Cortex of kidney (tissue), 1 donor: ENCODE data around the gene HMG20A.

Experiments used
- DNase-seq: peaks from one replicate; lab custom pipeline; 2025; lab: John Stamatoyannopoulos, UW

The HMG20A gene

DNA sequence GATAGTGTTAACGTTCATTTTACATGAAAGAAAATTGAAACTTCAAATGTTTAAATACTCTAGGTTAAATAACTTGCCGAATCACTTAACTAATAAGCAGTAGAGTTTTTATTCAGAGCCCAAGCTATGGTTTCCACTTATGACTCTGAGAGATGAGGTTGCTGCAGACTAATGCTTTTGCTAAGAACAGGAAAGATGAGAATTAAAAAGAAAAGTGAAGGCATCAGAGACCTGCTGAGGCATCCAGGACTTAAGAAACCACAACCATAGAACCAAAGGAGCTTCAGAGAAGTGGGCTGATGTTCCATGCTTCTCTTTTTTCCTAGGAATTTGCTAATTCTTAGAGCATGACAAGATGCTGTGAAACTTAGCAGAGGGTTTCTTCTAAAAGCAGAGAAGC lies 9.5 kb downstream of the HMG20A start:
- DNase-seq = no peak

DNA sequence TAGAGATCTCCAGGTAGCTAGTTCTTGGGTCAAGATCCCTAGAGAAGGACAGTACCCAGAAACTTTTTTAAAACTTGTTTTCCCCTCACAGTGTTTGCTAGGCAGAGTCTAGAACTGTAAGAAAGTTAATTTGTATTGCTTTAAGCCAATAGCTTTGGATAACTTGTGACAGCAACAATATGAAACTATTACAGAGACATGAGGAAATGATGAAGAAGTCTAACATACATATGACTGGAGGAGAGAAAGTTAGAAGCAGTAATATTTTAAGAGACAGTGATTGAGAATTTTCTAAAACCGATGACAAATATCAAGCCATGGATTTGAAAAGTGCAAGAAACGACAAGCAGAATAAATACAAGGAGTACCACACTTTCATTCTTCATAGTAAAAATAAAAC lies 10.0 kb downstream of the HMG20A start:
- DNase-seq = no peak

DNA sequence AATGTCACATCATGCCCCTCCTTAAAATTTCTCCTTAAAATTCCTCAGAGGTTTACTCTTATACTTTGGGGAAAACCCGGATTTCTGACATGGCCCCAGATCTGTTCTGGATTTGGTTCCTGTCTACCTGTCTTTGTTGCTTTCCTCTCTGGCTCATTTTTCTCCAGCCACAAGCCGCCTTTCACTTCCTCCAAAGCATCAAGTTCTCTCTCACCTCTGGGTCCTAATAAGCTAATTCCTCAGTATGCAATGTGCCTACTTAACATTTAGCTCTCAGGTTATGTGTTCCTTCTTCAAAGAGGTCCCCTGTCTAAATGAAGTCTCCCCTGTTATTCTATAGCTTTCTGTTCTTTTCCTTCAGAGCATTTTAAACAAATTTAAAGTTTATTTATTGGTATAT lies 16.1 kb downstream of the HMG20A start:
- no peak for DNase-seq

DNA sequence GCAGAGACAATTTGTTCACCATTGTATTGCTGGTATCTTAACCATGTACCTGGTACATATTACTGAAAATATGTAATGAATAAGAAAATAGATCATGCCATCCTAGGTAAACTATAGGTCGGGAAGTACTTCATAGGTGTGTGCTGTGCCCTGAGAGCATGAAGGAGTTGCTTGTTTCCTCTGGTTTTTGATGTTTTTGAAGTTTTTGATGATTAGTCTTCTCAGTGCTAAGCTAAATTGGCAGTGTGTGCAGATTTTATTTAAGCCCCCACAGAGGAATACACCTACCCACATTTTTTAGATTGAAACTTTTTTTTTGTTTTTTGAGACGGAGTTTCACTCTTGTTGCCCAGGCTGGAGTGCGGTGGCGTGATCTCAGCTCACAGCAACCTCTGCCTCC lies 16.6 kb downstream of the HMG20A start:
- DNase-seq = no peak

DNA sequence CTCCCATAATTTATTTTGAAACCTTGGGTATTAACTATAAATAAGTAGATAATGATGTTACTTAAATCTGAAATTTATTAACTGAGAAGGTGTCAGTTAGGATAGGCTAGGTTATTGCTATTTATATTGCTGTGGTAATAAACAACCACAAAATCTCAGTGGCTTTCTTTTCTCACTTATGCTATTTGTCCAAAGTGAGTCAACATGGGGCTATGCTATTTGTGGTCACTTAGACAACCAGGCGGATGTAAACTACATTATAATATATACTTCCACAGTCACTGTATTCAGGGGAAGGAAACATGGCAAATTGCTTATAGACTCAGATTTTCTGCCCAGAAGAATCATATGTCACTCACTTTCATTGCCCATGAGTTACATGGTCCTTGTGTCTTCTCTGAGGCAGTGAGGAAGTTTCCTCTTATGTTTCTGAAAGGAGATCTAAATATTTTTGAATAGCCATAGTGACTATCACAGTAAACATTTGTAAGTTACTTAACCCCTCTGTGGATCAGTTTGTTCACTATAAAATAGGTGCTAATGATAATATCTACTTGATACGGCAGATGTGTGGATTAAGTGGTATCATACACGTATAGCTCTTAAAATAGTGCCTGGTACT lies 19.8 kb downstream of the HMG20A start:
- no peak for DNase-seq

DNA sequence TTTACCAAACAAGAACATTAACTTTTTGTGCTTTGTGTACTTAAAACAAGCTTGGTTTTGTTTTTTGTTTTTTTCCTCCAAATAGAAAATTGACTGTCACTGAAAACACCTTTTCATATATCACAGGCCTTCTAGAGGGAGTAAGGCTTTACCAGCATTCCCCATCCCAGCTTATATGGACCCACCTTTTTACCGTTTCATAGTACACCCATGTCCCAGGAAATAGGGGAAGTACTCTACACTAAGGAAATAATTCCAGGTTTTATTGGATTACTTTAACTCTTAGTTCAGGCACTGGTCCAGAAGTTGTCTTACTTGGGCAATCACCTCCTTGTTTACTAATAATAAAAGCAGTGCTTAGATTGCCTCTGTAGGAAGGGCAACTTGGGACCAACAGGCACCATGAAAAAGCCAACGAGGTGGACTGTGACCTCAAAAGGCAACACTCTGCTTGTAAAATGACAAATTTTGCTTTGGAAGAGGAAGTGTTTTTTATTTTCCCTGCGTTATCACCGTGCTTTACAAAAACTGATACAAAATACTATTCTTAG lies 26.2 kb downstream of the HMG20A start:
- DNase-seq = no peak

DNA sequence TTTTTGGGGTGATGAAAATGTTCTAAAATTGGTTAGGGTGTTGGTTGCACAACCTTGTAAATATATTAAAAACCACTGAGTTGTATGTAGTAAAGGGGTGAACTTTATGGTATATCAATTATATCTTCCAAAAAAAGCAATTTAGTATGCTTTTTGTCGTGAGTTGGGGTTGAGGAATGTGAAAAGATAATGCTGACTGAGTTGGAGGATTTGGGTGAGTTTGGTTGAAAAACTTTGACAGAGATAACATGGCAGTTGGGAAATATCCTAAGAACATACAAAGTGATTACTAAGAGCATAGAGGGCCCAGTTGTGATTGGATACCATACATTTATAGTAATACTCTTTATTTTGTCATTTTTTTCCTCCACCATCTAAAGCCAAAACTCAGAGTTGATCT lies 33.6 kb downstream of the HMG20A start:
- DNase-seq = no peak

DNA sequence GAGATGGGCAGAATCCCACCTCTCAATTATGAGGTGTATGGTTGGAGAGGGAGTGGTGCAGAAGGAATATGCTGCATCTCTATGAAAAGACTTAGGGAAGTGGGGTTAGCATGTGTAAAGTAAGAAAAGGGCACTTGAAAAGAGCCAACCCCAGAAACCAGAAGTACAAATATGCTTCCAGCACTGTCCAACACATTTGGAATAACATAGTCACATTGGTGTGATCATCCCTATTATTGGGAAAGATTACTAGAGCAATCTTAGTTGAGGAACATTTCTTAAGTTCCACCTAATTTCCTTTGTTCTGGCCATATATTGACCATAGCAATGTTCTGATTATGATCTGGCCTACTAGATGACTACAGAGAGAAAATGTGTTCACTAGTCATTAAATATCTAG lies 34.3 kb downstream of the HMG20A start:
- DNase-seq = no peak

DNA sequence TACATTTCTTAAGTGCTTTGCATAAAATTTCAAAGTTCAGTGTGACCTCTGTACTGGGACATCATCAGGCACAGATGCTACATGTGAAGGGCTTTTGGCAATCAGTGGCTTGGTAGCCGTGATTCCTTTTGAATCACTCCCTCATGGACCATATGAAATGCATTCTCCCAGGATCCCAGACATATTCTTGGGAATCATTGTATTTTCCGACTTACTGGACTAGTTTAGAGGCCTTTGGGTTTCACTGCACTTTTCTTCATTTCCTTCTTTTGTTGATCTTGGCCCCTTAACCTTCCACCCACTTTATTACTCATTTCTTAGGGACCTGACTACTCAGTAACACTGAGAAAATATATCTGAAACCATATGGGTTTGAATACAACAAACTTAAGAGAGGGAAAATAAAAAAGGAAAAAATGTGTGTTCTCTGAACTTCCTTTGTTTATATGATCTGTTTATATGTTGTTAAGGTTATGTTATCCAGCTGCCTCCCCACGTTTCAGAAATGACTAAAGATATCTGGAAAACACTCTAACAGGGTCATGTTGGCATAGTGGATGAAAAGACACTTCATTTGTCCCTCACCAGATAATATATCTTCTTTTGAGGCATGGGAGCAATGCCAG lies 35.1 kb downstream of the HMG20A start:
- no peak for DNase-seq

DNA sequence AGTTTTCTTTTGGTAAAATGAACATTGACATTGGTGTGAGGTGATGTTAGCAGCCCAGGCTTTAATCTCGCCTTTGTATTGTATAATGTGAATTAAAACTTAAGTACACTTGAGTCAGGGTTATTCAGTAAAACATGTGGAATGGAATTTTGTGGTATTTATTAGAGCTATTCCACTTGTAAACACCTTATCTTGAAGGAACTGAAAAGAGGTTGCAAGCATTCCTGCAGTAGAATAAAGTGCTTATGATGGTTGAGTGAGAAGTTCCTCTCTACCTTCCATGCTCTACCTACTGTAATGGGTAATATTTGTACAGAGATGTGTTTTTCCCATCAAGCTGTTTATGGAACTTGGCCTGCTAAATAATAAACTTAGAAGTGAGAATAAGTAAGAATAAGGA lies 36.1 kb downstream of the HMG20A start:
- DNase-seq = no peak

DNA sequence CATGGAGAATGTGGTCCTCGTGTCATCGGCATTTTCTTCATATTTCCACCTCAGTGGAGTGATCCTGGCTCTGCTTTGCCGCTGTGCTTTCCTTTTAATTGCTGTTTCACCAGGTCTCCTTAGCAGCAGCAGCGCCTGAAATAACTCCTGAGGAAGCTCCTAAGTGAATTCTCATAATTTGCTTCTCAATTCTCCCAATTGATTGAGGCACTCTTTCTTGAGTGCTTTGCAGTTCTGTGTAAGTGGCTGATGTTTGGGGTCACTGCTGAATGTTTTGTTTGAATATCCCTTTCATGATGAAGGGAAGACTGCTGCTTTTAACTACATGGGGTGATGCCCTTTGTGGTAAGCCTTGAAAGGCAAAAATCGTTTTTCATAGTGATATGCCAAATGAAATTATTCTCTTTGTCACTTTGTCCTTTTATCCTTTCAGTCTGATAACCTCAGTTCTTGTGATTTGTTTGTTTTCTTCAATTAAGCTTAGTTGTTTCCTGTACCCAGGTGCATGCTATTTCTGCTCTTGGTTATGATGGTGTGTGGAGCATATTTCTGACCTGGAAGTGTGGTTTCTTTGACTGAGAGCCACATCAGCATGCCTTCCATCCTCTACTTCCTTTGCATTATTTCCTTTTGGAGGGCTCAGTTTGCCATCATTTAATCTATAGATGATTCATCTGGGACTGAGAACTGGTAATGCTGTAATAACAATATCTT lies 36.7 kb downstream of the HMG20A start:
- no peak for DNase-seq

DNA sequence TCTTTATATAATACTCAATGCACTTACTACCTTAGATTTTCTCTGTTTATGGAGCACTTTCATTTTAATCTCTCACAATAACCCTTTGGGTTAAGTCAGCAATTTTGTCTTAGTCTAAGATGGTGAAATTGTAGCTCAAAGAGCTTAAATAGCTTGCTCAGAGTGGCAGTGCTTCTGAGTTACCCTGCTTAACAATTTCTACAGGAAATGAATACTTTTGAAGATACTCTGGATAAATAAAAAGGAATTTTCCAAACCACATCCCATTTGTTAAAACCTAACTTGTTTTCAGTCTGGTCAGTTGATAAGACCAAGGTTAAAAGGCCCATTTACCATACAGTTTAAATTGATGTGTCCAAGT lies 37.2 kb downstream of the HMG20A start:
- DNase-seq = no peak

DNA sequence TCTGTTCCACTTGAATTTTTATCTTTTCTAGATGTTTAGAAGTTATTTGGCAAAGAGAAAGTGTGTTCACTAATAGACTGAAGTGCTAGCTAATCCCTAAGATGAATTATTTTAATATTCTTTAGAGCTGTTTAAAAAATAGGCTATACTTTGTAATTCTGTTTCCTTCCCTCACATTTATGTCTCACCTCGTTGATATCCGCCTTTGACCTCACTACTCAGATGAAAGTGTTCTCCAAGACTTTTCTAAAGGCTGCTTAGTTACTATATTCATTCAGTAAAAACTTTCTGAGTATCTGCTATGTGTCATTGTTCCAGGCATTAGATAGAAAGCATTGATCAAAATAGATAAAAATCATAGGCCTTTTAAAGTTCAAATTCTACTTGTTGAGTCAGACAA lies 38.3 kb downstream of the HMG20A start:
- DNase-seq = no peak

DNA sequence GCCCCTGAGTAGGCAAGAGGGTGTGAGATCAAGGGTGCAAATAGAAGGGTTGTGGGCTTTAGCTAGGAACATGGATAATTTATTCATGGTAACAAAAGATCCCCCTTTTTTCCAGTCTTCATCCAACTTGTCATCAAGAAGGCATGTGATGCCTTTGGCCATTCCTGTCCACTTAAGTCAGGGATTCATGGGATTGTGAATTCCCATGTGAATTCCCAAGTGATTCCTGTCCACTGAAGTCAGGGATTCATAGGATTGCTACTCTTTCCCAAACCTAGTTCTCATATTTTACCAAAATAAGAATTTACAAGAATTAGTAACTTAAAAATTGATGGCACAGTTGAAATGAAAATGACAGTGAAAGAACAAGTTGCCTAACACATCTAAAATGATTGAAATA lies 40.8 kb downstream of the HMG20A start:
- no peak for DNase-seq

DNA sequence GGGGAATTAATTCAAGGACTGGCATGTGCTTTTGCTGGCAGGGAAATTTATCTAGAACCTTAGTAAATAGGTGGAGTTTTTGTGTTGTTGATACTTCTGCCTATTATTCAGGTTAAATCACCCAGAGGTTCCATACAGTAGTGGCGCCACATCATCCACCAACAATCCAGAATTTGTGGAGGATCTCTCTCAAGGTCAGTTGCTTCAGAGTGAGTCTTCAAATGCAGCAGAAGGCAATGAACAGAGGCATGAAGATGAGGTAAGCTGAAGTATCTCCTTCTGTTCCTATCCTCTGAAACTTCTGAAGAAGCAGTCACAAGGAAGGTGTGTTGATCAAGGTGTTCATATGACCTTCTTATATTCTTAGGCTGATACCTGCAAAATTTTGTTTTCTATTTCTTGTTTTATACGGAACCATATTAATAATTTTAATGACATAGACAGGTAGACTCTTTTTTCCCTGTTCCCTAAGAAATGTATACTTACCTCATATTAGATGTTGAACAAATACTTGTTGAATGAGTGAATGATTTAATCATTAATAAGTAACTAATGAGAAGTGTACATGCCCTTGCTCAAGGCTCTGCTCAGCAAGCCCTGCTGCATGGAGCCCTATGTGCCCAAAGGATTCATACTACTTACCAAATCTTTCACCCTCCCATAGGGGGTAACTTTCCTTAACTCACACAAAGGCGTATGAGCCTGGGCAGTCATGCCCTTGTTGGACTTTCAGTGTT lies 43.6 kb downstream of the HMG20A start:
- no peak for DNase-seq

DNA sequence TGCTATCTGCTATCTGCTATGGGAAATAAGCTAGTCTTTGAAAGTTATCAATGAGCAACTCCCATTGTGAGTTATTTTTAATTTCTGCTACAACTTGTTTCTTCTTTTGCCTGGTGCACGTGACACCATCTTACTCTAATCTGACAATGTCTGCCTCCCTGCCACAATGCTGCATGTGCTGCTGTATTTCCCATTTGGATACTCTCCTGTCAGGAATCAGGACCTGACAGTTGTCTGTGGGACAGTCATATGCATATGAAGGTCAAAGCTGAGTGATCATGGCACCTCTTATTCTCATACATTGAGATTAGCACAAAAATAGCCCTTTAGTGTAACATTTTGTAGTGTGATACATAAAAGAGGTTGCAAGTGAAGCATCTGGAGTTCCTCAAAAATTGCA lies 45.8 kb downstream of the HMG20A start:
- no peak for DNase-seq

DNA sequence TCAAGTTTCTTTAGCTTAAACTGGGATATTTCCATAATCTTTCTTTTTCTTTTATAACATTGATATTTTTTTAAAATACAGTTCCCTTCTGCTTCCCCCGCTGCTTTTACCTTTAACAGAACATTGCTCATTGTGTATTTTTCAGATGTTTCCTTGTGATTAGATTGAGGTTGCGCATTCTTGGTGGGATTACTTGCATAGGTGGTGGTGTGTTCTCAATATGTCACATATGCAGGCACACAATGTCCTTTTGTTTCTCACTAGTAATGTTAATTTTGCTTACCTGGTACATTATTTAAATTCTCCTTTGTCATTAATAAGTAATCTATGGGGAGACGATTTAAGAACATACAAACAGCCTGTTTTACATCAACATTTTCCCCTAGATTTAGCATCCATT lies 48.2 kb downstream of the HMG20A start:
- no peak for DNase-seq

DNA sequence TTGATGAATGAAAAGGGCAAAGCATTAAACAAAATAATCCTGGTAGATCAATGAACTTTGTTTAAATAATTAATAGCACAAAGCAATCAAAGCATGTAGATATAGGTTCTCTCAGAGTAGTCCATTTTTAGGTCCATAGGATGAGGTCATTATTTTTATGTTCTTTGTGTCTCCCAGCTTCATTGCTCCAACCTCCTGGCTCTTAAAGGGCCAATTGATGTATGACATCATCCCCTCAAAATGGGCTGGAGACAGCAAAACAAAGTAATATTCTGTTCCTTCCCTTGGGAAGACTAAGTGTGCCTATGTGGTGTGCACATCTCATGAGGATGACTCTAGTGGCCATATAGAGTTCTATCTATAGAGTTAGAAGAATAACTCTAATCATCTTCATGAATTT lies 49.5 kb downstream of the HMG20A start:
- no peak for DNase-seq

DNA sequence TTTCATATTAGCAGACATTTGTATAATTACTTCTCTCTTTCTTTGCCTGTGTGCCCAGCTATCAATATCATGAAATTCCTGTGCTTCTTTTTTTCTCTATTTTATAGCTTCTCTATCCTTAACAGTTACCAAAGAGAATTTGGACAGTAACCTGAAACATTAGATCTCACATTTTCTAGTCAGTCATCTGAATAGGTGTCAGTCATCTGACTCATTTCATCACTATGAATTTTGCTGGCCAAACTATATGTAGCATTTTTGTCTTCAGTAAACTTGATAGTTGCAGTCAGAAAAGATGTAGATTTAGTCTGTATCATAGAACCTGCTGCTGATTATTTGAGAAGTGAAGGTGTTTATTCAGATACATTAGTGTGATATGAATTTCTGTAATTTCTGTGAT lies 52.6 kb downstream of the HMG20A start:
- DNase-seq = no peak

DNA sequence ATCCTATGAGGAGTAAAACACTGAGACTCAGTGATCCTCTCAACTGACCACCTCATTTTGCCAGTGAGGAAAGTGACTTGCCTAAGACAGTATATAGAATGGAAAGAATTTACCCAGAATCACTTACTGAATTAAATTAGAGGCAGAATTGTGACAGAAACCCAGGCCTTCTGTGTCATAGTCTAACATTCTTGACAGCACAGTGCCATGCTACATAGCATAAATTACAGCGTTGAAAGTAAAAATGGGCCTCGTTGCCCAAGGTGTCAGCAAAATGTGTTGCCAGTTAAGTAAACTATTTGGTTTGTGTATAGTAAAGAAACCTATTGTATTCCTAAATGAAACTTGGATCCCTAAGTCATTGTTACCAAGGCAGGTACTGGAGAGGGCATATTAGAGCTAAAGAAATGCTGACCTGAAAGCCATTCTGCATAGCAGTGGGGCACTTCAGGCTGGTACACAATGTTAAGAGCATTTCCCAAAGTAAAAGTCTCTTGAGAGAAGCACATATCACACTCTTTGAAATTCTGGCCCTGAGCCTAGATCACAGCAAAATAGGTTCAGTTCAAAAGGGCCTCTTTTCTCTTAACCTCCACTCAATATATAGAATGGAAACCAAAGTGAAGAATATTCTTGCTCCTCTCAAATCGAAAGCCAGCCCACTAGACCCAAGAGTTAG lies 53.8 kb downstream of the HMG20A start:
- DNase-seq = no peak

DNA sequence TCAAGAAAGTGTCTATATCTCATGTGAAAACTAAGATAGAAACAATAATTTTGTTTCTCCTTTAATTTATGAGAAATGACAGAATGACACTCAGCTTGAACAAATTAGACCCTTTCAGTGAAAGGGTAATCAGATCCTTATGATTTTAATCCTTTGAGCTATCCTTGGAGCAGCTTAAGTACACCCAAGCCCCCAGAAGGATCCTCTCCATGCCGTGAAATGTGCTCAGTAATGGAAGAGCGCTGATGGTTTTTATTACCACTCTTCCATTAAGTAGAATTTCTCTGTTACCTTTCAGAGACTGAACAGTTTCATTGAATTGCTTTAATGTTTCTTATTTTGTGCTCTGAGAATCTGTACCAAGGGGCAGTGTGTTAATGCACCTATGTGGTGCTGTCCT lies 54.3 kb downstream of the HMG20A start:
- DNase-seq = no peak

DNA sequence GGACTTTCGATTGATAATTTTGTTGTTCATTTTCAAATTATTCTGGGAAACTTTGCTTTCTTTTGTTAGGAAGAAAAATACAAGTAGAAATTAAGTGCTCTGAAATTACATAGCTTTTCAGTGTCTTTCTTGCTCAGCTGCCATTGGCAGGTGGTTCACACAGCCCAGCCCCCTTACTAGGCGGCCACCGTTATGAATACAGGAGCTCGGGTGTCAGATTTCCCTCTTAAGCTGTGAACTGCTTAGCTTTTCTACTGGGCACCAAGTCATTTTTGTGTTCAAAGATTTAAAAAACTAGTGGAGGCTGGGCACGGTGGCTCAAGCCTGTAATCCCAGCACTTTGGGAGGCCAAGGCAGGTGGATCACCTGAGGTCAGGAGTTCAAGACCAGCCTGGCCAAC lies 55.2 kb downstream of the HMG20A start:
- no peak for DNase-seq
